GM23338 (cell line): ENCODE measurements around the gene CDC45. TPM values are rescaled to one million over a fixed set of nuclear protein-coding genes. Genes with fewer than 3 reads are reported as not detected.

ENCODE experiments used
- ATAC-seq: fragments of 200-7000 bp; cut with Tn5 transposase; 3 replicates; pipeline ENCODE4 v1.9.1; 2020
- DNase-seq: peaks from one replicate; pipeline ENCODE4 v3.0.0-alpha.2; 2015; ENCODE audit warnings: low spot score
- H2AFZ ChIP-seq: fragments of 200-600 bp; sonication (generic); 2 replicates; pipeline ENCODE4 v1.8.0; 2016; ENCODE audit warnings: antibody characterized with exemption, mild to moderate bottlenecking, moderate library complexity
- H3F3A ChIP-seq: fragments of 200-600 bp; sonication (generic); replicated peaks from 2 replicates; pipeline ENCODE4 v1.8.0; 2017; ENCODE audit warnings: antibody characterized with exemption, mixed run types, low read depth
- H3K27ac ChIP-seq: fragments of 200-600 bp; sonication (generic); 2 replicates; pipeline ENCODE4 v1.6.1; 2016; ENCODE audit warnings: low read depth
- H3K27me3 ChIP-seq: fragments of 200-600 bp; sonication (generic); 2 replicates; pipeline ENCODE4 v1.8.0; 2016; ENCODE audit warnings: mild to moderate bottlenecking, mixed run types, moderate library complexity; ENCODE audit not compliant: insufficient read depth
- H3K36me3 ChIP-seq: fragments of 200-600 bp; sonication (generic); 2 replicates; pipeline ENCODE4 v1.8.0; 2016; ENCODE audit warnings: mild to moderate bottlenecking; ENCODE audit not compliant: insufficient read depth
- H3K4me1 ChIP-seq: fragments of 200-600 bp; sonication (generic); 2 replicates; pipeline ENCODE4 v1.8.0; 2016; ENCODE audit warnings: mild to moderate bottlenecking, moderate library complexity; ENCODE audit not compliant: insufficient read depth
- H3K4me2 ChIP-seq: fragments of 200-600 bp; sonication (generic); 2 replicates; pipeline ENCODE4 v1.7.1; 2017; ENCODE audit warnings: mixed run types
- H3K4me3 ChIP-seq: fragments of 200-600 bp; sonication (generic); 2 replicates; pipeline ENCODE4 v1.6.1; 2016; ENCODE audit warnings: mixed run types
- H3K79me2 ChIP-seq: fragments of 200-600 bp; sonication (generic); replicated peaks from 2 replicates; pipeline ENCODE4 v1.8.0; 2017; ENCODE audit warnings: mild to moderate bottlenecking; ENCODE audit not compliant: insufficient read depth
- H3K9me2 ChIP-seq: fragments of 200-600 bp; sonication (generic); 2 replicates; pipeline ENCODE4 v1.8.0; 2017; ENCODE audit not compliant: insufficient read depth
- H4K20me1 ChIP-seq: fragments of 200-600 bp; sonication (generic); replicated peaks from 2 replicates; pipeline ENCODE4 v1.8.0; 2017; ENCODE audit warnings: mild to moderate bottlenecking; ENCODE audit not compliant: insufficient read depth
- H3K27ac Mint-ChIP-seq: 2 replicates; pipeline ENCODE4 v1.8.0; 2020; ENCODE audit warnings: inconsistent platforms, mild to moderate bottlenecking, moderate library complexity, mixed read lengths
- H3K27me3 Mint-ChIP-seq: 3 replicates; pipeline ENCODE4 v1.8.0; 2022; ENCODE audit warnings: low read depth, mild to moderate bottlenecking, moderate library complexity, mixed read lengths, inconsistent platforms; ENCODE audit not compliant: insufficient read depth, poor library complexity
- H3K36me3 Mint-ChIP-seq: 3 replicates; pipeline ENCODE4 v1.8.0; 2021; ENCODE audit warnings: low read depth, mild to moderate bottlenecking, inconsistent platforms, moderate library complexity, mixed read lengths
- H3K4me1 Mint-ChIP-seq: 3 replicates; pipeline ENCODE4 v1.8.0; 2020; ENCODE audit warnings: mild to moderate bottlenecking, inconsistent platforms, mixed read lengths
- H3K4me3 Mint-ChIP-seq: 3 replicates; pipeline ENCODE4 v1.8.0; 2021; ENCODE audit warnings: moderate library complexity, mild to moderate bottlenecking, inconsistent platforms, mixed read lengths
- H3K9me3 Mint-ChIP-seq: 3 replicates; pipeline ENCODE4 v1.8.0; 2020; ENCODE audit warnings: moderate library complexity, mild to moderate bottlenecking, inconsistent platforms, mixed read lengths
- CREB1 ChIP-seq: fragments of 250-450 bp; sonication (Bioruptor Pico); IDR thresholded peaks from 2 replicates; pipeline ENCODE4 v1.5.0; 2020; ENCODE audit warnings: low read depth, mild to moderate bottlenecking, moderate library complexity
- EZH2phosphoT487 ChIP-seq: fragments of 200-600 bp; sonication (generic); IDR thresholded peaks from one replicate; pipeline ENCODE4 v1.8.1; 2018; ENCODE audit warnings: antibody characterized with exemption; ENCODE audit not compliant: unreplicated experiment
- JUNB ChIP-seq: IDR thresholded peaks from one replicate; pipeline ENCODE4 v1.6.1; 2016; ENCODE audit warnings: antibody characterized with exemption; ENCODE audit not compliant: unreplicated experiment
- STAT1 ChIP-seq: IDR thresholded peaks from one replicate; pipeline ENCODE4 v1.6.1; 2016; ENCODE audit warnings: antibody characterized with exemption; ENCODE audit not compliant: unreplicated experiment
- ZNF114 ChIP-seq: fragments of 250-450 bp; sonication (Bioruptor Pico); IDR thresholded peaks from 2 replicates; pipeline ENCODE4 v1.5.0; 2020; ENCODE audit warnings: mild to moderate bottlenecking, moderate library complexity
- polyA plus RNA-seq: library from polyadenylated mRNA; unstranded; fragments of >200 nt; fragmentation: Nextera tagmentation; extraction: Ambion mirVana; gene quantifications from 2 replicates; pipeline ENCODE4 v1.2.1, GENCODE V29; 2016
- total RNA-seq: library from RNA; depleted of rRNA; stranded (reverse); fragments of >200 nt; shearing (Covaris generic); gene quantifications from 2 replicates; pipeline ENCODE4 v1.2.3, GENCODE V29; 2014
- TF ChIP-seq, protein P1 (sequence below), 2 experiments: fragments of 200-600 bp in 1 of 2; sonication (generic) in 1 of 2; conservative IDR thresholded peaks; 2 replicates each; pipeline versions ENCODE4 v1.5.1 to v1.6.1; 2016 to 2017; ENCODE audit warnings: antibody characterized with exemption in 2 of 2, low read depth in 2 of 2, mild to moderate bottlenecking in 2 of 2, moderate library complexity in 1 of 2
- TF ChIP-seq, protein P2 (sequence below): IDR thresholded peaks from 2 replicates; pipeline ENCODE4 v1.6.1; 2016; ENCODE audit warnings: antibody characterized with exemption
- TF ChIP-seq, protein P3 (sequence below): fragments of 250-450 bp; sonication (Bioruptor Pico); IDR thresholded peaks from 2 replicates; pipeline ENCODE4 v1.5.0; 2020; ENCODE audit warnings: mild to moderate bottlenecking, moderate library complexity

The CDC45 gene
- total and polyA plus RNA-seq, 2 experiments from 2014 or later = 29.0 to 30.3 TPM

DNA sequence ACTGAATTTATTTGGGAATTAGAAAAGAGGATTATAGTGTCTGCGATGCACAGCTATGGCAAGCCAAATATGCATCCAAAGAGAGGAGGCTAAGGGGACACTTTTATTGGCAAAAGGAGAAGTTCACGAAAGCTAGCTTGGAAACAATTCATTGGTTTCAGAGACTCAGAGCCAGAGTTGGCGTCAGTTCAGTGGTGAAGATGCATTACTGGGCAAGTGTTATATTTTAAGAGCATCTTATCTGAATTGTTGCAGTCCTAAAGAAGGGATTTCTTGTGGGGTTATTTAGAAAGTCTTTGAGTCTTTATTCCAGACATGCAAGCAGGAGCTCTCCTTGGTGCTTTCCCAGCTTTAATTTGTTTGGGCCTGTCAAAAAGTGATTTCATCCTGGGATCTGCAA lies 29.5 kb downstream of the CDC45 start (continued):
- TF ChIP-seq, protein P1, sequence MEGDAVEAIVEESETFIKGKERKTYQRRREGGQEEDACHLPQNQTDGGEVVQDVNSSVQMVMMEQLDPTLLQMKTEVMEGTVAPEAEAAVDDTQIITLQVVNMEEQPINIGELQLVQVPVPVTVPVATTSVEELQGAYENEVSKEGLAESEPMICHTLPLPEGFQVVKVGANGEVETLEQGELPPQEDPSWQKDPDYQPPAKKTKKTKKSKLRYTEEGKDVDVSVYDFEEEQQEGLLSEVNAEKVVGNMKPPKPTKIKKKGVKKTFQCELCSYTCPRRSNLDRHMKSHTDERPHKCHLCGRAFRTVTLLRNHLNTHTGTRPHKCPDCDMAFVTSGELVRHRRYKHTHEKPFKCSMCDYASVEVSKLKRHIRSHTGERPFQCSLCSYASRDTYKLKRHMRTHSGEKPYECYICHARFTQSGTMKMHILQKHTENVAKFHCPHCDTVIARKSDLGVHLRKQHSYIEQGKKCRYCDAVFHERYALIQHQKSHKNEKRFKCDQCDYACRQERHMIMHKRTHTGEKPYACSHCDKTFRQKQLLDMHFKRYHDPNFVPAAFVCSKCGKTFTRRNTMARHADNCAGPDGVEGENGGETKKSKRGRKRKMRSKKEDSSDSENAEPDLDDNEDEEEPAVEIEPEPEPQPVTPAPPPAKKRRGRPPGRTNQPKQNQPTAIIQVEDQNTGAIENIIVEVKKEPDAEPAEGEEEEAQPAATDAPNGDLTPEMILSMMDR (conservative IDR thresholded peaks at IDR 0.05; ENCODE audit: low read depth in 2 of 2) = no peak
- TF ChIP-seq CREB1 (CRISPR knock-in tag) (no peak), STAT1 (no peak), JUNB (no peak), ZNF114 (CRISPR knock-in tag) (no peak)

GRCh38 chr22:19509923-19510322 lies 30.2 kb downstream of the CDC45 start:
- Histone ChIP-seq H3F3A (no peaks in the 10 kb centered on the region), H3K4me2 (no peak overlapping the region), H3K4me1 (no peaks in the 10 kb centered on the region), H3K27me3 (no peaks in the 10 kb centered on the region), H4K20me1 (no peaks in the 10 kb centered on the region), H2AFZ (no peak overlapping the region), H3K36me3 (no peaks in the 10 kb centered on the region), H3K4me3 (no peak overlapping the region), H3K79me2 (no peaks in the 10 kb centered on the region), H3K27ac (no peak overlapping the region), H3K9me2 (no peaks in the 10 kb centered on the region)
- H3K27ac Mint-ChIP-seq = no peak overlapping the region
- DNase-seq (no peak), ATAC-seq (no peak)
- H3K36me3 Mint-ChIP-seq = peaks cover 55% of the 10 kb centered on the region
- TF ChIP-seq STAT1 = no peak
- H3K4me1 Mint-ChIP-seq = no peaks in the 10 kb centered on the region; the same call in 2 of the 3 replicates
- H3K9me3 Mint-ChIP-seq = no peaks in the 10 kb centered on the region
- peaks cover 6% of the 10 kb centered on the region for H3K27me3 Mint-ChIP-seq
- H3K4me3 Mint-ChIP-seq = no peak overlapping the region

GRCh38 chr22:19510919-19511341 lies 31.2 kb downstream of the CDC45 start:
- Mint-ChIP-seq H3K36me3 (peaks cover 56% of the 10 kb centered on the region), H3K4me3 (no peak overlapping the region), H3K4me1 (no peaks in the 10 kb centered on the region; the same call in 2 of the 3 replicates), H3K27me3 (peaks cover 4% of the 10 kb centered on the region), H3K27ac (no peak overlapping the region), H3K9me3 (no peaks in the 10 kb centered on the region)
- Histone ChIP-seq H3K27me3 (no peaks in the 10 kb centered on the region), H2AFZ (no peak overlapping the region), H3K4me3 (no peak overlapping the region), H3K79me2 (no peaks in the 10 kb centered on the region), H4K20me1 (no peaks in the 10 kb centered on the region), H3K9me2 (no peaks in the 10 kb centered on the region), H3F3A (no peaks in the 10 kb centered on the region), H3K4me1 (no peaks in the 10 kb centered on the region), H3K27ac (no peak overlapping the region), H3K4me2 (no peak overlapping the region), H3K36me3 (no peaks in the 10 kb centered on the region)
- no peak for ATAC-seq
- no peak for DNase-seq
- TF ChIP-seq ZNF114 (CRISPR knock-in tag) (no peak), CREB1 (CRISPR knock-in tag) (no peak), STAT1 (no peak), EZH2phosphoT487 (no peak)
- TF ChIP-seq, protein P2, sequence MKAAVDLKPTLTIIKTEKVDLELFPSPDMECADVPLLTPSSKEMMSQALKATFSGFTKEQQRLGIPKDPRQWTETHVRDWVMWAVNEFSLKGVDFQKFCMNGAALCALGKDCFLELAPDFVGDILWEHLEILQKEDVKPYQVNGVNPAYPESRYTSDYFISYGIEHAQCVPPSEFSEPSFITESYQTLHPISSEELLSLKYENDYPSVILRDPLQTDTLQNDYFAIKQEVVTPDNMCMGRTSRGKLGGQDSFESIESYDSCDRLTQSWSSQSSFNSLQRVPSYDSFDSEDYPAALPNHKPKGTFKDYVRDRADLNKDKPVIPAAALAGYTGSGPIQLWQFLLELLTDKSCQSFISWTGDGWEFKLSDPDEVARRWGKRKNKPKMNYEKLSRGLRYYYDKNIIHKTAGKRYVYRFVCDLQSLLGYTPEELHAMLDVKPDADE = no peak
- TF ChIP-seq, protein P3, sequence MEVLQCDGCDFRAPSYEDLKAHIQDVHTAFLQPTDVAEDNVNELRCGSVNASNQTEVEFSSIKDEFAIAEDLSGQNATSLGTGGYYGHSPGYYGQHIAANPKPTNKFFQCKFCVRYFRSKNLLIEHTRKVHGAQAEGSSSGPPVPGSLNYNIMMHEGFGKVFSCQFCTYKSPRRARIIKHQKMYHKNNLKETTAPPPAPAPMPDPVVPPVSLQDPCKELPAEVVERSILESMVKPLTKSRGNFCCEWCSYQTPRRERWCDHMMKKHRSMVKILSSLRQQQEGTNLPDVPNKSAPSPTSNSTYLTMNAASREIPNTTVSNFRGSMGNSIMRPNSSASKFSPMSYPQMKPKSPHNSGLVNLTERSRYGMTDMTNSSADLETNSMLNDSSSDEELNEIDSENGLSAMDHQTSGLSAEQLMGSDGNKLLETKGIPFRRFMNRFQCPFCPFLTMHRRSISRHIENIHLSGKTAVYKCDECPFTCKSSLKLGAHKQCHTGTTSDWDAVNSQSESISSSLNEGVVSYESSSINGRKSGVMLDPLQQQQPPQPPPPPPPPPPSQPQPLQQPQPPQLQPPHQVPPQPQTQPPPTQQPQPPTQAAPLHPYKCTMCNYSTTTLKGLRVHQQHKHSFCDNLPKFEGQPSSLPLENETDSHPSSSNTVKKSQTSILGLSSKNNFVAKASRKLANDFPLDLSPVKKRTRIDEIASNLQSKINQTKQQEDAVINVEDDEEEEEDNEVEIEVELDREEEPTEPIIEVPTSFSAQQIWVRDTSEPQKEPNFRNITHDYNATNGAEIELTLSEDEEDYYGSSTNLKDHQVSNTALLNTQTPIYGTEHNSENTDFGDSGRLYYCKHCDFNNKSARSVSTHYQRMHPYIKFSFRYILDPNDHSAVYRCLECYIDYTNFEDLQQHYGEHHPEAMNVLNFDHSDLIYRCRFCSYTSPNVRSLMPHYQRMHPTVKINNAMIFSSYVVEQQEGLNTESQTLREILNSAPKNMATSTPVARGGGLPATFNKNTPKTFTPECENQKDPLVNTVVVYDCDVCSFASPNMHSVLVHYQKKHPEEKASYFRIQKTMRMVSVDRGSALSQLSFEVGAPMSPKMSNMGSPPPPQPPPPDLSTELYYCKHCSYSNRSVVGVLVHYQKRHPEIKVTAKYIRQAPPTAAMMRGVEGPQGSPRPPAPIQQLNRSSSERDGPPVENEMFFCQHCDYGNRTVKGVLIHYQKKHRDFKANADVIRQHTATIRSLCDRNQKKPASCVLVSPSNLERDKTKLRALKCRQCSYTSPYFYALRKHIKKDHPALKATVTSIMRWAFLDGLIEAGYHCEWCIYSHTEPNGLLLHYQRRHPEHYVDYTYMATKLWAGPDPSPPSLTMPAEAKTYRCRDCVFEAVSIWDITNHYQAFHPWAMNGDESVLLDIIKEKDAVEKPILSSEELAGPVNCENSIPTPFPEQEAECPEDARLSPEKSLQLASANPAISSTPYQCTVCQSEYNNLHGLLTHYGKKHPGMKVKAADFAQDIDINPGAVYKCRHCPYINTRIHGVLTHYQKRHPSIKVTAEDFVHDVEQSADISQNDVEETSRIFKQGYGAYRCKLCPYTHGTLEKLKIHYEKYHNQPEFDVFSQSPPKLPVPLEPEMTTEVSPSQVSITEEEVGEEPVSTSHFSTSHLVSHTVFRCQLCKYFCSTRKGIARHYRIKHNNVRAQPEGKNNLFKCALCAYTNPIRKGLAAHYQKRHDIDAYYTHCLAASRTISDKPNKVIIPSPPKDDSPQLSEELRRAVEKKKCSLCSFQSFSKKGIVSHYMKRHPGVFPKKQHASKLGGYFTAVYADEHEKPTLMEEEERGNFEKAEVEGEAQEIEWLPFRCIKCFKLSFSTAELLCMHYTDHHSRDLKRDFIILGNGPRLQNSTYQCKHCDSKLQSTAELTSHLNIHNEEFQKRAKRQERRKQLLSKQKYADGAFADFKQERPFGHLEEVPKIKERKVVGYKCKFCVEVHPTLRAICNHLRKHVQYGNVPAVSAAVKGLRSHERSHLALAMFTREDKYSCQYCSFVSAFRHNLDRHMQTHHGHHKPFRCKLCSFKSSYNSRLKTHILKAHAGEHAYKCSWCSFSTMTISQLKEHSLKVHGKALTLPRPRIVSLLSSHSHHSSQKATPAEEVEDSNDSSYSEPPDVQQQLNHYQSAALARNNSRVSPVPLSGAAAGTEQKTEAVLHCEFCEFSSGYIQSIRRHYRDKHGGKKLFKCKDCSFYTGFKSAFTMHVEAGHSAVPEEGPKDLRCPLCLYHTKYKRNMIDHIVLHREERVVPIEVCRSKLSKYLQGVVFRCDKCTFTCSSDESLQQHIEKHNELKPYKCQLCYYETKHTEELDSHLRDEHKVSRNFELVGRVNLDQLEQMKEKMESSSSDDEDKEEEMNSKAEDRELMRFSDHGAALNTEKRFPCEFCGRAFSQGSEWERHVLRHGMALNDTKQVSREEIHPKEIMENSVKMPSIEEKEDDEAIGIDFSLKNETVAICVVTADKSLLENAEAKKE (CRISPR knock-in tag) = no peak
